HEK293T (cell line): Measurements from ENCODE around the gene SLC49A3.

Experiments
- BHLHE40 ChIP-seq: fragments of 450-650 bp; IDR thresholded peaks from 2 replicates; pipeline ENCODE4 v1.6.1; 2016; ENCODE audit warnings: mild to moderate bottlenecking, moderate library complexity, borderline replicate concordance
- ELF4 ChIP-seq: fragments of 450-650 bp; IDR thresholded peaks from 2 replicates; pipeline ENCODE4 v1.6.1; 2017; ENCODE audit warnings: antibody characterized with exemption
- FOXK2 ChIP-seq: fragments of 450-650 bp; IDR thresholded peaks from 2 replicates; pipeline ENCODE4 v1.6.1; 2016; ENCODE audit warnings: mild to moderate bottlenecking
- LEF1 ChIP-seq: fragments of 450-650 bp; IDR thresholded peaks from 2 replicates; pipeline ENCODE4 v1.6.1; 2017; ENCODE audit warnings: mild to moderate bottlenecking, borderline replicate concordance
- ZNF384 ChIP-seq: fragments of 450-650 bp; IDR thresholded peaks from 2 replicates; pipeline ENCODE4 v1.6.1; 2016
- TF ChIP-seq, protein P1 (sequence below): fragments of 450-650 bp; IDR thresholded peaks from 2 replicates; pipeline ENCODE4 v1.6.1; 2016

DNA sequence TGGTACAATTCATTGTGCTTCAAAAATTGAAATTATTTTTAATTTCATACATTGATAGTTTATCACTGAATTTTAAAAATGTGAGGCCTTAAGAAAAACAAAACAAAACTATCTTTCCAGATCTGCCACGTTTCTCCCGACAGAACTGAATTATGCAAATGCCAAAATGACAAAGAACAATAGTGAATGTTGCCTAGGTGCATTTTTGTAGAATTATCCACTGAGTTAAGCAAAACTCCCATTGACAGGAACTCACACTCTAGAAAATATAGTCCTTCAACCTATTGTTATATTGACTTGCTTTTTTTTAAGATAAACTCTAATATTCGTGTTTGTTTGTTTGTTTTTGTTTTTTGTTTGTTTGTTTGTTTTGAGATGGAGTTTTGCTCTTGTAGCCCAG lies 23.1 kb upstream of the SLC49A3 start:
- TF ChIP-seq, protein P1, sequence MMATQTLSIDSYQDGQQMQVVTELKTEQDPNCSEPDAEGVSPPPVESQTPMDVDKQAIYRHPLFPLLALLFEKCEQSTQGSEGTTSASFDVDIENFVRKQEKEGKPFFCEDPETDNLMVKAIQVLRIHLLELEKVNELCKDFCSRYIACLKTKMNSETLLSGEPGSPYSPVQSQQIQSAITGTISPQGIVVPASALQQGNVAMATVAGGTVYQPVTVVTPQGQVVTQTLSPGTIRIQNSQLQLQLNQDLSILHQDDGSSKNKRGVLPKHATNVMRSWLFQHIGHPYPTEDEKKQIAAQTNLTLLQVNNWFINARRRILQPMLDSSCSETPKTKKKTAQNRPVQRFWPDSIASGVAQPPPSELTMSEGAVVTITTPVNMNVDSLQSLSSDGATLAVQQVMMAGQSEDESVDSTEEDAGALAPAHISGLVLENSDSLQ, result no peak
- TF ChIP-seq FOXK2 (no peak), BHLHE40 (no peak), ELF4 (no peak), LEF1 (no peak), ZNF384 (no peak)
